ENCODE measurements around the gene LYAR.

LYAR gene

DNA sequence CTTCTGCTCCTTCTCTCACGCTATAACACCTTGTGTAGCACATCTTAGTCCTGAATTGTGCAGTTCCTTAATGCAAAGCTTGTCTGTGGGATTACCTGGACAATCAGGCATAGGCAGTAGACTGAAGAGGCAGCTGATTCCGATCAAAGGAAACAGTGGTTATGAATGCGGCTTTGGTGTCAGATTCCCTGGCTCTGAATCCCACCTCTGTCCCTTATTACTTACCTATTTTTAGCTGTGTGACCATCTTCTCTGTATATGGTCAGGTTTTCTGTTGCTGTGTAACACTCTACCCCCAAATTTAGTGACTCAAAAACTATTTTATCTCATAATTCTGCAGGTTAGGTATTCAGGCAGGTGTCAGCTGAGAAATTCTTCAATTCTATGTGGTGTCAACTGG is 3.3 kb upstream of the LYAR start:
- Histone ChIP-seq H3K4me2 (no peak overlapping the region), H2AFZ (ENCODE audit: low read depth) (no peak overlapping the region), H4K20me1 (ENCODE audit: insufficient read depth) (no peaks in the 10 kb centered on the region), H3K27me3 (ENCODE audit: insufficient read depth, low read depth) (no peaks in the 10 kb centered on the region), H3K9ac (no peak overlapping the region), H3K36me3 (ENCODE audit: insufficient read depth) (no peaks in the 10 kb centered on the region), H3K79me2 (ENCODE audit: insufficient read depth, low read depth) (peaks cover 16% of the 10 kb centered on the region), H3K4me1 (ENCODE audit: low read depth, poor library complexity, severe bottlenecking) (peaks cover 13% of the 10 kb centered on the region), H3K4me3 (IDR thresholded peaks at IDR 0.05; ENCODE audit: insufficient read depth, low read depth, low read length) (no peak overlapping the region), H3K27ac (no peak overlapping the region)
- TF ChIP-seq, protein P1, sequence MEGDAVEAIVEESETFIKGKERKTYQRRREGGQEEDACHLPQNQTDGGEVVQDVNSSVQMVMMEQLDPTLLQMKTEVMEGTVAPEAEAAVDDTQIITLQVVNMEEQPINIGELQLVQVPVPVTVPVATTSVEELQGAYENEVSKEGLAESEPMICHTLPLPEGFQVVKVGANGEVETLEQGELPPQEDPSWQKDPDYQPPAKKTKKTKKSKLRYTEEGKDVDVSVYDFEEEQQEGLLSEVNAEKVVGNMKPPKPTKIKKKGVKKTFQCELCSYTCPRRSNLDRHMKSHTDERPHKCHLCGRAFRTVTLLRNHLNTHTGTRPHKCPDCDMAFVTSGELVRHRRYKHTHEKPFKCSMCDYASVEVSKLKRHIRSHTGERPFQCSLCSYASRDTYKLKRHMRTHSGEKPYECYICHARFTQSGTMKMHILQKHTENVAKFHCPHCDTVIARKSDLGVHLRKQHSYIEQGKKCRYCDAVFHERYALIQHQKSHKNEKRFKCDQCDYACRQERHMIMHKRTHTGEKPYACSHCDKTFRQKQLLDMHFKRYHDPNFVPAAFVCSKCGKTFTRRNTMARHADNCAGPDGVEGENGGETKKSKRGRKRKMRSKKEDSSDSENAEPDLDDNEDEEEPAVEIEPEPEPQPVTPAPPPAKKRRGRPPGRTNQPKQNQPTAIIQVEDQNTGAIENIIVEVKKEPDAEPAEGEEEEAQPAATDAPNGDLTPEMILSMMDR (conservative IDR thresholded peaks at IDR 0.05; ENCODE audit: low read depth, low read length): no peak

DNA sequence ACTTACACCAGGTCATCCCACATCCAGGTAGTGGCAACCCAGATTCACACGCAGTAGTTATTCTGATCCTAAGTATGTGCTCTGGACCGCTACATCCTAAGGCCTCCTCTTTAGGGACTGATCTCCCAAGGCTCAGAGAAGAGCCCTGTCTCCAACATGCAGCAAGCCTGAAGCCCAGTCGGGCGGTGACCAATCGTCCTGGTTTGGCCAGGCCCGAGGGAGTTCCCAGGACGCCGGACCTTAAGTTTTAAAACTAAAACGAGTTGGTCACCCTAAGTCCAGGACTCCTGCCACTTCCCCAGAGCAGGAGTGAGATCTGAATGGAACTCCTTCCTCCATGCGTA is 385 bp downstream of the LYAR start:
- Histone ChIP-seq H3K27me3 (ENCODE audit: insufficient read depth, low read depth) (no peaks in the 10 kb centered on the region), H3K79me2 (ENCODE audit: insufficient read depth, low read depth) (peaks cover 36% of the 10 kb centered on the region), H3K9ac (peak overlapping the region; percentile 83), H3K4me1 (ENCODE audit: low read depth, poor library complexity, severe bottlenecking) (peaks cover 13% of the 10 kb centered on the region), H3K4me3 (IDR thresholded peaks at IDR 0.05; ENCODE audit: insufficient read depth, low read depth, low read length) (no peak overlapping the region), H2AFZ (ENCODE audit: low read depth) (peak overlapping the region; percentile 52; the same call in 1 of the 2 replicates), H3K27ac (peak overlapping the region; percentile 53; the same call in 1 of the 2 replicates), H4K20me1 (ENCODE audit: insufficient read depth) (no peaks in the 10 kb centered on the region), H3K36me3 (ENCODE audit: insufficient read depth) (no peaks in the 10 kb centered on the region; the same call in 1 of the 2 replicates), H3K4me2 (peak overlapping the region; percentile 78)
- TF ChIP-seq, protein P1 (conservative IDR thresholded peaks at IDR 0.05; ENCODE audit: low read depth, low read length): no peak

- Histone ChIP-seq H4K20me1 (ENCODE audit: insufficient read depth) (no peaks in the 10 kb centered on the region), H3K27ac (peak overlapping the region; percentile 53; the same call in 1 of the 2 replicates), H3K36me3 (ENCODE audit: insufficient read depth) (no peaks in the 10 kb centered on the region; the same call in 1 of the 2 replicates), H2AFZ (ENCODE audit: low read depth) (0 out of 2 replicates have a peak overlapping the region, but pooled peaks have one; percentile 52), H3K27me3 (ENCODE audit: insufficient read depth, low read depth) (no peaks in the 10 kb centered on the region), H3K4me2 (peak overlapping the region; percentile 78), H3K9ac (peak overlapping the region; percentile 83), H3K4me3 (IDR thresholded peaks at IDR 0.05; ENCODE audit: insufficient read depth, low read depth, low read length) (no peak overlapping the region), H3K79me2 (ENCODE audit: insufficient read depth, low read depth) (peaks cover 36% of the 10 kb centered on the region), H3K4me1 (ENCODE audit: low read depth, poor library complexity, severe bottlenecking) (peaks cover 13% of the 10 kb centered on the region)
- TF ChIP-seq, protein P1 (conservative IDR thresholded peaks at IDR 0.05; ENCODE audit: low read depth, low read length): no peak
Measured at GRCh38 chr4:4289055-4289454, 899 bp downstream of the LYAR start.

GRCh38 chr4:4288098-4288497 is 1.9 kb downstream of the LYAR start:
- Histone ChIP-seq H3K4me3 (IDR thresholded peaks at IDR 0.05; ENCODE audit: insufficient read depth, low read depth, low read length) (no peak overlapping the region), H4K20me1 (ENCODE audit: insufficient read depth) (no peaks in the 10 kb centered on the region), H3K36me3 (ENCODE audit: insufficient read depth) (no peaks in the 10 kb centered on the region; the same call in 1 of the 2 replicates), H3K4me1 (ENCODE audit: low read depth, poor library complexity, severe bottlenecking) (peaks cover 13% of the 10 kb centered on the region), H3K9ac (no peak overlapping the region), H3K27me3 (ENCODE audit: insufficient read depth, low read depth) (no peaks in the 10 kb centered on the region), H2AFZ (ENCODE audit: low read depth) (no peak overlapping the region), H3K4me2 (0 out of 2 replicates have a peak overlapping the region, but pooled peaks have one; percentile 78), H3K79me2 (ENCODE audit: insufficient read depth, low read depth) (peaks cover 36% of the 10 kb centered on the region), H3K27ac (no peak overlapping the region)
- TF ChIP-seq, protein P1 (conservative IDR thresholded peaks at IDR 0.05; ENCODE audit: low read depth, low read length): no peak
